Right forelimb (tissue), 1 donor: ENCODE data around the gene HSPA1L.
"Not testable (repeated sequence)": the region's sequence is repeated elsewhere in the genome, so short reads cannot be mapped to it uniquely, and the experiment has no call there.

Source experiments
- DNase-seq: peaks from one replicate; pipeline ENCODE4 v3.0.0-alpha.2; 2018

The HSPA1L gene

GRCh38 chr6:31811645-31812044 lies 3.4 kb downstream of the HSPA1L start:
- DNase-seq = no peak

GRCh38 chr6:31808599-31808998 lies 6.5 kb downstream of the HSPA1L start:
- DNase-seq = not testable (repeated sequence)

- DNase-seq = peak; percentile 97
Observed at GRCh38 chr6:31806470-31807272, 8.4 kb downstream of the HSPA1L start, which contains the start of gene LSM2. LSM2 (minus strand) TSS chr6:31806966; CDS start chr6:31806757, 209 bp downstream.

GRCh38 chr6:31805939-31806469 lies 9.1 kb downstream of the HSPA1L start:
- no peak for DNase-seq

GRCh38 chr6:31801031-31801927 lies 13.8 kb downstream of the HSPA1L start:
- not testable (repeated sequence) for DNase-seq

GRCh38 chr6:31799781-31800180 lies 15.3 kb downstream of the HSPA1L start:
- no peak for DNase-seq

- no peak for DNase-seq
Observed at GRCh38 chr6:31797588-31797987, 17.5 kb downstream of the HSPA1L start.

GRCh38 chr6:31796993-31797385 lies 18.1 kb downstream of the HSPA1L start:
- no peak for DNase-seq

- DNase-seq = peak; percentile 93
Observed at GRCh38 chr6:31795616-31796298, 19.3 kb downstream of the HSPA1L start, which contains the start of gene VARS1. VARS1 (minus strand) TSS chr6:31795752; CDS start chr6:31795217, 535 bp downstream.

- DNase-seq = peak; percentile 58
Observed at GRCh38 chr6:31794866-31795615, 20.0 kb downstream of the HSPA1L start.

- DNase-seq = no peak
Observed at GRCh38 chr6:31794294-31794865, 20.7 kb downstream of the HSPA1L start.

GRCh38 chr6:31793927-31794245 lies 21.2 kb downstream of the HSPA1L start:
- DNase-seq = not testable (repeated sequence)

- no peak for DNase-seq
Observed at GRCh38 chr6:31792761-31793171, 22.3 kb downstream of the HSPA1L start.

- DNase-seq = no peak
Observed at GRCh38 chr6:31792090-31792374, 23.1 kb downstream of the HSPA1L start.

- DNase-seq = peak; percentile 72
Observed at GRCh38 chr6:31791324-31792089, 23.6 kb downstream of the HSPA1L start.

- DNase-seq = no peak
Observed at GRCh38 chr6:31785475-31785874, 29.6 kb downstream of the HSPA1L start.

- DNase-seq = no peak
Observed at GRCh38 chr6:31784098-31784925, 30.8 kb downstream of the HSPA1L start.

- no peak for DNase-seq
Observed at GRCh38 chr6:31782126-31782855, 32.8 kb downstream of the HSPA1L start.
